ENCODE results near the gene SERPINA9. TPM values are rescaled to one million over a fixed set of nuclear protein-coding genes. Genes with fewer than 3 reads are reported as not detected.

The SERPINA9 gene
- total RNA-seq, 1 donor from 2014 or later: not detected

DNA sequence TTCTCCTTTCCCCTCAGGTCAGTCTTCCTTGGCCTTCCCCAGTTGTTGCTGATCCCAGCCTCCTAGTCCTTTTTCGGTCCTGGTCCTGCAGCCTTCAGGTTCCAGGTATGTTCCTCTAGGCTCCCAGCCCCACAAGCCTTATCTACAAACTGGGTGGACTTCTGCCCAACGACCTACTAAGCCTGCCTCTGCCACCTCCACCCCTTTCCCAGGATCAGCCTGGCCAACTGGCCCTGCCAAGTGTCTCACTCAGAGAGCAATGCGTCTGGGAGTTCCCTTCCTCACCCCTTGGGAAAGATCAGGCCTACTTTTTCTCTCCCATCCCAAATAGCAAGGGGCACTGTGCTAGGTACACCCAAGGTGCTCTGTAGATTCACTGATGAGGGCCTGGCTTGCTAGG lies 33.4 kb upstream of the SERPINA9 start, which contains the start of gene SERPINA12:
SERPINA12 (minus strand) TSS at position 114 of the 400 bp plus-strand sequence. CDS start 11,072 bp downstream, outside the sequence.
- DNase-seq (ENCODE audit: extremely low spot score, unreplicated experiment): no peak
- TF ChIP-seq, protein P1, sequence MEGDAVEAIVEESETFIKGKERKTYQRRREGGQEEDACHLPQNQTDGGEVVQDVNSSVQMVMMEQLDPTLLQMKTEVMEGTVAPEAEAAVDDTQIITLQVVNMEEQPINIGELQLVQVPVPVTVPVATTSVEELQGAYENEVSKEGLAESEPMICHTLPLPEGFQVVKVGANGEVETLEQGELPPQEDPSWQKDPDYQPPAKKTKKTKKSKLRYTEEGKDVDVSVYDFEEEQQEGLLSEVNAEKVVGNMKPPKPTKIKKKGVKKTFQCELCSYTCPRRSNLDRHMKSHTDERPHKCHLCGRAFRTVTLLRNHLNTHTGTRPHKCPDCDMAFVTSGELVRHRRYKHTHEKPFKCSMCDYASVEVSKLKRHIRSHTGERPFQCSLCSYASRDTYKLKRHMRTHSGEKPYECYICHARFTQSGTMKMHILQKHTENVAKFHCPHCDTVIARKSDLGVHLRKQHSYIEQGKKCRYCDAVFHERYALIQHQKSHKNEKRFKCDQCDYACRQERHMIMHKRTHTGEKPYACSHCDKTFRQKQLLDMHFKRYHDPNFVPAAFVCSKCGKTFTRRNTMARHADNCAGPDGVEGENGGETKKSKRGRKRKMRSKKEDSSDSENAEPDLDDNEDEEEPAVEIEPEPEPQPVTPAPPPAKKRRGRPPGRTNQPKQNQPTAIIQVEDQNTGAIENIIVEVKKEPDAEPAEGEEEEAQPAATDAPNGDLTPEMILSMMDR (conservative IDR thresholded peaks at IDR 0.05): no peak
- H3K27me3 Mint-ChIP-seq: peaks cover 4% of the 10 kb centered on the region
- H3K4me3 Mint-ChIP-seq: no peak within 1 kb of the TSS
- no peak within 1 kb of the TSS for H3K27ac Mint-ChIP-seq
- H3K36me3 Mint-ChIP-seq: no peaks in the 10 kb centered on the region
- H3K4me1 Mint-ChIP-seq (ENCODE audit: unreplicated experiment): no peaks in the 10 kb centered on the region
- no peaks in the 10 kb centered on the region for H3K9me3 Mint-ChIP-seq

- no peak for DNase-seq (ENCODE audit: extremely low spot score, unreplicated experiment)
- Mint-ChIP-seq H3K36me3 (no peaks in the 10 kb centered on the region), H3K27me3 (peaks cover 11% of the 10 kb centered on the region), H3K27ac (no peak overlapping the region), H3K9me3 (no peaks in the 10 kb centered on the region), H3K4me3 (no peak overlapping the region), H3K4me1 (ENCODE audit: unreplicated experiment) (no peaks in the 10 kb centered on the region)
- TF ChIP-seq, protein P1 (conservative IDR thresholded peaks at IDR 0.05): no peak
Measured at GRCh38 chr14:94505641-94506040, 29.6 kb upstream of the SERPINA9 start.

DNA sequence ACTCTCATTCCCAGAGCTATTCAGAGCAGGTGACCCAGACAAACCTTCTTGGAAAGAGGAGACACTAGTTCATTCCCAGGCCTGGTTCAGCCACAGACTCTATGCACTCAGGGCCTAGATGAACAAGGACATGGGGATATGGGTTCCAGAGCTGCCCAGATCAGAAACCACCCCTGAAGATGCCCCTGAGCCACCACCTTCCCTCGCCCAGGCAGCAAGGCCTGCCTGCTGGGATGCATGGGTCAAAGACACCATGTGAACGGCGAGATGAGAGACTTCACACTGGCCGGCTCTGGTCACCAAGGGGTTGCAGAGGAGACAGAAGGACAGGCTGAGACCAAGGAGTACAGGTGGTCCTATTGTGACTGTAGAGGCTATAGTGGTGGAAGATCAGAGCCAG lies 29.2 kb upstream of the SERPINA9 start:
- H3K9me3 Mint-ChIP-seq: no peaks in the 10 kb centered on the region
- no peaks in the 10 kb centered on the region for H3K4me1 Mint-ChIP-seq (ENCODE audit: unreplicated experiment)
- H3K36me3 Mint-ChIP-seq: no peaks in the 10 kb centered on the region
- no peak overlapping the region for H3K4me3 Mint-ChIP-seq
- no peak overlapping the region for H3K27ac Mint-ChIP-seq
- TF ChIP-seq, protein P1 (conservative IDR thresholded peaks at IDR 0.05): no peak
- peaks cover 11% of the 10 kb centered on the region for H3K27me3 Mint-ChIP-seq
- DNase-seq (ENCODE audit: extremely low spot score, unreplicated experiment): no peak

GRCh38 chr14:94501588-94502516 lies 25.9 kb upstream of the SERPINA9 start:
- no peaks in the 10 kb centered on the region for H3K4me1 Mint-ChIP-seq (ENCODE audit: unreplicated experiment)
- no peak overlapping the region for H3K27ac Mint-ChIP-seq
- no peak overlapping the region for H3K4me3 Mint-ChIP-seq
- H3K9me3 Mint-ChIP-seq: no peaks in the 10 kb centered on the region
- no peaks in the 10 kb centered on the region for H3K36me3 Mint-ChIP-seq
- DNase-seq (ENCODE audit: extremely low spot score, unreplicated experiment): no peak
- peaks cover 24% of the 10 kb centered on the region for H3K27me3 Mint-ChIP-seq
- TF ChIP-seq, protein P1 (conservative IDR thresholded peaks at IDR 0.05): no peak

GRCh38 chr14:94500264-94500663 lies 24.3 kb upstream of the SERPINA9 start:
- TF ChIP-seq, protein P1 (conservative IDR thresholded peaks at IDR 0.05): no peak
- no peak for DNase-seq (ENCODE audit: extremely low spot score, unreplicated experiment)
- no peaks in the 10 kb centered on the region for H3K9me3 Mint-ChIP-seq
- no peaks in the 10 kb centered on the region for H3K36me3 Mint-ChIP-seq
- H3K4me1 Mint-ChIP-seq (ENCODE audit: unreplicated experiment): no peaks in the 10 kb centered on the region
- no peak overlapping the region for H3K27ac Mint-ChIP-seq
- peaks cover 31% of the 10 kb centered on the region for H3K27me3 Mint-ChIP-seq
- no peak overlapping the region for H3K4me3 Mint-ChIP-seq
